K562 (cell line): ENCODE results near the gene GATA2. TPM values are rescaled to one million over a fixed set of nuclear protein-coding genes. Genes with fewer than 3 reads are reported as not detected.

ENCODE experiments used
- ATAC-seq: fragments of 200-7000 bp; cut with Tn5 transposase; 3 replicates; pipeline ENCODE4 v1.9.1; 2020; ENCODE audit warnings: moderate library complexity
- BruUV-seq: library from RNA; stranded (reverse); fragments of 400-500 nt; replicated peaks from 2 replicates; lab custom pipeline; 2021; lab: Mats Ljungman, UMichigan
- CTCF ChIA-PET: fragments of 300-600 bp; formaldehyde crosslinking; extraction: SDS; loops from one replicate; lab custom pipeline; 2021; ENCODE audit warnings: low intra/inter-chr PET ratio; lab: Yijun Ruan, JAX
- POLR2A ChIA-PET: fragments of 300-600, 350-650 bp; sonication (Branson Sonifier 250); formaldehyde crosslinking; extraction: SDS; loops from one replicate; lab custom pipeline; 2021; ENCODE audit warnings: antibody characterized with exemption, inconsistent platforms; lab: Yijun Ruan, JAX
- DNase-seq, 4 experiments: peaks; one replicate each; pipeline versions ENCODE4 v3.0.0 to v3.0.0-alpha.2; 2011 to 2018; ENCODE audit warnings: low spot score in 3 of 4, mixed read lengths in 3 of 4; ENCODE audit errors: extremely low read depth in 1 of 4
- FAIRE-seq: peaks from 2 replicates; lab custom pipeline; 2011; peaks lifted over from hg19 to GRCh38; lab: Jason Lieb, UNC
- H2AFZ ChIP-seq: 2 replicates; pipeline ENCODE4 v1.6.0; 2011; ENCODE audit warnings: low read depth, low read length, control low read depth, inconsistent platforms
- H3K27ac ChIP-seq: fragments of 200-600 bp; 3 replicates; pipeline ENCODE4 v1.8.0; 2011; ENCODE audit warnings: low read depth, mild to moderate bottlenecking, control low read depth, inconsistent platforms, low read length, moderate library complexity, mixed read lengths; ENCODE audit errors: extremely low read depth
- H3K27me3 ChIP-seq, 2 experiments: fragments of 300-600 bp in 1 of 2; 2 replicates in 1 of 2; 3 replicates in 1 of 2; pipeline versions ENCODE4 v1.6.0 to v1.8.0; 2011; ENCODE audit warnings: inconsistent platforms in 2 of 2, low read length in 2 of 2, mild to moderate bottlenecking in 1 of 2, mixed read lengths in 1 of 2, moderate library complexity in 1 of 2; ENCODE audit not compliant: control insufficient read depth in 2 of 2, insufficient read depth in 2 of 2
- H3K36me3 ChIP-seq: fragments of 300-600 bp; 3 replicates; pipeline ENCODE4 v1.8.0; 2011; ENCODE audit warnings: mild to moderate bottlenecking, low read length, inconsistent platforms; ENCODE audit not compliant: control insufficient read depth, insufficient read depth
- H3K4me1 ChIP-seq, 2 experiments: fragments of 200-600 bp in 1 of 2; replicated peaks in 1 of 2; 2 replicates in 1 of 2; 3 replicates in 1 of 2; pipeline versions ENCODE4 v1.5.1 to v1.8.0; 2011; ENCODE audit warnings: inconsistent platforms in 2 of 2, low read length in 2 of 2, mild to moderate bottlenecking in 1 of 2, mixed read lengths in 1 of 2, moderate library complexity in 1 of 2; ENCODE audit not compliant: control insufficient read depth in 2 of 2, insufficient read depth in 2 of 2
- H3K4me2 ChIP-seq: 2 replicates; pipeline ENCODE4 v1.6.1; 2011; ENCODE audit warnings: low read length, control low read depth, inconsistent platforms, mixed read lengths; ENCODE audit not compliant: insufficient read depth
- H3K4me3 ChIP-seq: fragments of 200-600 bp; sonication (generic), shearing (Covaris generic); 2 replicates; pipeline ENCODE4 v1.5.1; 2016; ENCODE audit warnings: control low read depth, inconsistent platforms
- H3K79me2 ChIP-seq: fragments of 200-600 bp; 3 replicates; pipeline ENCODE4 v1.8.0; 2011; ENCODE audit warnings: low read length, inconsistent platforms; ENCODE audit not compliant: control insufficient read depth, insufficient read depth
- H3K9ac ChIP-seq, 2 experiments: 2 replicates each; pipeline versions ENCODE4 v1.6.0 to v1.6.1; 2011; ENCODE audit warnings: low read depth in 2 of 2, low read length in 2 of 2, control low read depth in 1 of 2, inconsistent platforms in 1 of 2, mild to moderate bottlenecking in 1 of 2, mixed read lengths in 1 of 2; ENCODE audit not compliant: insufficient read depth in 1 of 2
- H3K9me1 ChIP-seq: one replicate; pipeline ENCODE4 v1.6.0; 2011; ENCODE audit warnings: inconsistent platforms, mild to moderate bottlenecking, low read length, moderate library complexity; ENCODE audit not compliant: control insufficient read depth, insufficient read depth
- H3K9me3 ChIP-seq: replicated peaks from 2 replicates; pipeline ENCODE4 v1.5.1; 2011; ENCODE audit warnings: low read depth, low read length, inconsistent platforms; ENCODE audit not compliant: control insufficient read depth, insufficient read depth
- H4K20me1 ChIP-seq: replicated peaks from 2 replicates; pipeline ENCODE4 v1.6.1; 2011; ENCODE audit warnings: low read length, inconsistent platforms, mixed read lengths; ENCODE audit not compliant: control insufficient read depth, insufficient read depth
- CBX8 ChIP-seq: fragments of 200-600 bp; sonication (generic); IDR thresholded peaks from 2 replicates; pipeline ENCODE4 v1.6.1; 2012; ENCODE audit warnings: borderline replicate concordance, mixed run types, low read depth, mild to moderate bottlenecking, moderate library complexity, mixed read lengths, low read length, control low read depth, inconsistent platforms; ENCODE audit not compliant: poor library complexity, severe bottlenecking; ENCODE audit errors: extremely low read depth
- JUN ChIP-seq, 2 experiments: sonication (generic) in 1 of 2; formaldehyde crosslinking in 1 of 2; IDR thresholded peaks; 2 replicates each; pipeline versions ENCODE4 v1.6.1 to v1.8.0; 2012 to 2022; ENCODE audit warnings: borderline replicate concordance in 2 of 2, mild to moderate bottlenecking in 2 of 2, improper control_type of control experiment in 1 of 2, low read depth in 1 of 2, low read length in 1 of 2, missing genetic modification reagents in 1 of 2
- POLR2A ChIP-seq: fragments of 450-650 bp; conservative IDR thresholded peaks from 2 replicates; pipeline ENCODE4 v1.6.1; 2016
- SPI1 ChIP-seq: IDR thresholded peaks from 2 replicates; pipeline ENCODE4 v1.6.1; 2011; ENCODE audit warnings: low read depth, low read length, control low read depth, borderline replicate concordance
- ZNF140 ChIP-seq: fragments of 250-450 bp; sonication (Bioruptor Pico); IDR thresholded peaks from 2 replicates; pipeline ENCODE4 v1.8.0; 2021; ENCODE audit warnings: moderate library complexity, mild to moderate bottlenecking, inconsistent platforms
- ZNF436 ChIP-seq: fragments of 250-450, 450-650 bp; sonication (Bioruptor Pico); formaldehyde crosslinking; IDR thresholded peaks from 2 replicates; pipeline ENCODE4 v1.7.0; 2020; ENCODE audit warnings: mild to moderate bottlenecking
- WGBS: fragments of 100-300 bp; shearing (Covaris generic); methylation state at CpG from one replicate; pipeline ENCODE4 v1.1.6; 2016; ENCODE audit warnings: low coverage, mixed read lengths; ENCODE audit not compliant: insufficient coverage; ENCODE audit errors: missing lambda C conversion rate; 5-methylcytosine and 5-hydroxymethylcytosine counted together
- in situ Hi-C: fragments of 300-500 bp; cut with MboI; formaldehyde crosslinking; loops from 4 replicates; pipeline ENCODE4 v1.15.0; 2018; ENCODE audit warnings: inconsistent platforms, mixed read lengths
- intact Hi-C: fragments of 100-400 bp; cut with micrococcal nuclease; formaldehyde crosslinking; loops from 2 replicates; pipeline ENCODE4 v1.14.2; 2022
- polyA plus RNA-seq, 8 experiments: library from polyadenylated mRNA; depleted of rRNA in 4 of 8; stranded (reverse) in 5 of 8; unstranded in 3 of 8; fragments of >200 nt; fragmentation: Nextera tagmentation in 2 of 8; fragmentation: Illumina TruSeq in 1 of 8; extraction: Ambion mirVana in 2 of 8; extraction: Trizol in 1 of 8; gene quantifications; 2 replicates each; pipeline versions ENCODE4 v1.2.1 to v1.2.3, GENCODE V29; 2011 to 2014; ENCODE audit warnings: inconsistent platforms in 1 of 8, missing spikeins in 1 of 8
- total RNA-seq, 7 experiments: library from RNA; depleted of rRNA in 6 of 7; stranded (reverse); fragments of >200 nt in 6 of 7; fragmentation: Illumina TruSeq in 2 of 7; extraction: Trizol in 2 of 7; gene quantifications; 2 replicates each; pipeline versions ENCODE4 v1.2.1 to v1.2.3, GENCODE V29; 2011 to 2021; ENCODE audit warnings: low replicate concordance in 1 of 7

GATA2 gene
- total and polyA plus RNA-seq, 9 of the 15 experiments (the other 6 are each of a cell fraction or from before 2014, with no cell fraction given), result 8.5 to 218 (median 50.8) TPM

GRCh38 chr3:128446821-128447220, 46.2 kb downstream of the GATA2 start:
- Histone ChIP-seq H3K79me2 (no peaks in the 10 kb centered on the region), H4K20me1 (no peaks in the 10 kb centered on the region; the same call in 1 of the 2 replicates), H3K27me3 (peaks cover 0 to 7% of the 10 kb centered on the region in 2 experiments; a peak in 3 of 5 replicates), H2AFZ (no peak overlapping the region), H3K4me2 (no peak overlapping the region), H3K9me1 (no peaks in the 10 kb centered on the region), H3K27ac (no peak overlapping the region), H3K4me3 (no peak overlapping the region), H3K9ac (no peak overlapping the region), H3K9me3 (no peaks in the 10 kb centered on the region), H3K36me3 (no peaks in the 10 kb centered on the region), H3K4me1 (peaks cover 2 to 4% of the 10 kb centered on the region in 2 experiments; a peak in 2 of 5 replicates)
- CTCF ChIA-PET, result no interaction called here
- no TSS peak for BruUV-seq
- 45% methylated on average over 1 of the region's 1 CpG for WGBS
- ATAC-seq (no peak), DNase-seq (no peak), FAIRE-seq (no peak)
- POLR2A ChIA-PET, result interaction anchor here (1.6 kb wide), 1 partner anchor 45 kb away, joined by 4 read pairs; no protein-coding TSS in a partner anchor
- no peak for TF ChIP-seq ZNF436 (CRISPR knock-in tag)
- no peak for TF ChIP-seq ZNF140
- TF ChIP-seq SPI1, result no peak
- TF ChIP-seq JUN (IDR thresholded peaks at IDR 0.05; ENCODE audit: borderline replicate concordance, low read depth, low read length), result no peak
- no peak for TF ChIP-seq JUN (CRISPR knock-in tag; IDR thresholded peaks at IDR 0.05; ENCODE audit: borderline replicate concordance)
- in situ Hi-C loops (no loop called here), intact Hi-C loops (no loop called here)

- Histone ChIP-seq H3K9me3 (no peaks in the 10 kb centered on the region), H3K27ac (no peak overlapping the region), H3K4me1 (peaks cover 2 to 3% of the 10 kb centered on the region in 2 experiments; a peak in 2 of 5 replicates), H3K27me3 (peaks cover 0 to 17% of the 10 kb centered on the region in 2 experiments; a peak in 2 of 5 replicates), H4K20me1 (no peaks in the 10 kb centered on the region; the same call in 1 of the 2 replicates), H3K9me1 (no peaks in the 10 kb centered on the region), H2AFZ (no peak overlapping the region), H3K79me2 (no peaks in the 10 kb centered on the region), H3K4me2 (no peak overlapping the region), H3K9ac (no peak overlapping the region), H3K4me3 (no peak overlapping the region), H3K36me3 (no peaks in the 10 kb centered on the region)
- no peak for TF ChIP-seq POLR2A
- TF ChIP-seq CBX8, result no peak
- BruUV-seq, result no TSS peak
- ChIA-PET CTCF (no interaction called here), POLR2A (no interaction called here)
- FAIRE-seq, result no peak
- 22% methylated on average over 1 of the region's 1 CpG for WGBS
- in situ Hi-C loops (no loop called here), intact Hi-C loops (no loop called here)
- no peak for ATAC-seq
- no peak for DNase-seq
Observed at GRCh38 chr3:128445357-128445756, 47.6 kb downstream of the GATA2 start.
